ENCODE measurements around the gene CRHR2.

- TF ChIP-seq EP300 (IDR thresholded peaks at IDR 0.05): no peak
- TF ChIP-seq CTCF (IDR thresholded peaks at IDR 0.05): no peak
- no peak for TF ChIP-seq POLR2A (IDR thresholded peaks at IDR 0.05)
Observed at GRCh38 chr7:30665043-30665442, 17.2 kb downstream of the CRHR2 start.

Data from sigmoid colon (tissue), 4 donors.